Raji (cell line): ENCODE results near the gene CYP4F3.

Source experiments
- POLR2A ChIP-seq: IDR thresholded peaks from 2 replicates; pipeline ENCODE4 v1.6.1; 2011; ENCODE audit warnings: low read depth, low read length, control low read depth; ENCODE audit not compliant: insufficient read depth

Gene CYP4F3

DNA sequence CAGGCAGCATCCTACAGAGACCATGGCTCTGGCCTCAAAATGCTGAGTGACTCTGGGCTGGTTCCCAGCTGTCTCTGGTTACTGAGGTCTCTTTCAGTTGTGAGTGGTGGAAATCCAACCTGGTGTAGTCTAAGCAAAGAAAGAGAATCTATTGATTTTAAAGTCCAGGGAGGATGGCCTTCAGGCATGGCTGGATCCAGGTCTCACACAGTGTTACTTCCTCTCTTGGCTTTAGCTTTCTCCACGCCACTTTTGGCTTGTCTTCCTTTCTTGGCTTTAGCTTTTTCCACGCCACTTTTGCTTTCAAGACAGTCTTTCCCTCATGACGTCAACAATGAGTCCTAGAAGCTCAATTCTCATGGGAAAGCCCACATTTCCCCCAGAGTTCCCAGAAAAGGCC, 4.1 kb downstream of the CYP4F3 start:
- no peak for TF ChIP-seq POLR2A

DNA sequence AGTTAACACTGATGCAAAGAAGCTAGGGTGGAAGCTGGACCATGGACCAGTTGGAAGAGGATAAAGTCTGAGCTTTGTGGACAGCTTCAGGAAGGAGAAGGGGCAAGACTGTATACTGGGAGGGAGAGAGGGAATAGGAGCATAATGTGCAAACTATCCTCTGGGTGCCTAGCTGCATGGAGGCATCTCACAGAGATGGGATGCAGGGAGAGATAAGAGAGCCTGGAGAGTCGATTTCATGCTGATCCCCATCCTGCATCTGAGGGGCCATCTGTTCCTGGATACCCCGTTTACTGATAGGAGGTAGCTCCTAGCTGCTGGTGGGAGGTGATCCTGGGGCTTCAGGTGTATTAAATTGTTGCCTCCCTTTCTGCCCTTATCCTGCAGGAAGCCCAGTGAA, 8.8 kb downstream of the CYP4F3 start:
- no peak for TF ChIP-seq POLR2A

DNA sequence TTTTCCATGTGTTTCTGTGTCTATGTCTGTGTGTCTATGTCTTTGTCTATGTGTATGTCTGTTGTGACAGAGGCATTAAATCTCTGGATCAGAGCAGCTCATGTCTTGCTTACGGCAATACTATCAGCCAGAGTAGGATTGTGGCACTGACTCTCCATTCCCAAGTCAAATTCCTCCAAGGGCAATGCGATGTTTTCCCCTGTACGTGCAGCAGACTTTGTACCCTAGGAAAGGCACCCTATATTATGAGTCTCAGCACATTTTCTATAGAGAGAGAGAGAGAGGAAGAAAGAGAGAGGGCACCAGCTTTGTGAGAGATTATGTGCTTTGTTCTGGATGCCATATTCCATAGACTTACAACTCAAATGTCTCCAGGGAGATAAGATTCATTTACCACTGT, 11.1 kb downstream of the CYP4F3 start:
- TF ChIP-seq POLR2A = no peak

DNA sequence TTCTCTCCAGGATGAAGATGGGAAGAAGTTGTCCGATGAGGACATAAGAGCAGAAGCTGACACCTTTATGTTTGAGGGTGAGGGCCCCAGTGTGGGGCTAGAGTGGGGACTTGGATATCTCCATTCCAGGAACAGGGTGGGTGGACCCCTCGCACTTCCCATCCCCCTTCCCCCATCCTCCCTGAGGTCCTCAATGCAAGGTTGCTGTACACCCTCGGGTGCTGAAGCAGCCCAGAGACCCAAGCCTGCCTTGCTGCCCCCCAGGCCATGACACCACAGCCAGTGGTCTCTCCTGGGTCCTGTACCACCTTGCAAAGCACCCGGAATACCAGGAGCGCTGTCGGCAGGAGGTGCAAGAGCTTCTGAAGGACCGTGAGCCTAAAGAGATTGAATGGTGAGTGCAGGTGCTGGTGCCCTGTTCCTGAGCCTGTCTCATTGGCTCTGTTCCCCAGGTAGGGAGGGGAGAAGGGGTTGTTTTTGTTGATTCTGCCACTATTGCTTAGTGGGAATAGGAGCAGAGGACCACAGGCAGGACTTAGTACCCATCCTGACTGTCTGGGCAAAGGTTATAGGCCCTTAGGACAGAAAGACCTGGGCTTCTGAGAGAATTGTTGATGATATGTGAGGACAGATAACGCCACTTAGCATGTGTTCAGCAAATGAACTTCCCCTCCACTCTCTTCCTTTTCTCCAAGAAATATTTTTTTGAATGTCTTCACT, 12.0 kb downstream of the CYP4F3 start:
- TF ChIP-seq POLR2A = no peak

DNA sequence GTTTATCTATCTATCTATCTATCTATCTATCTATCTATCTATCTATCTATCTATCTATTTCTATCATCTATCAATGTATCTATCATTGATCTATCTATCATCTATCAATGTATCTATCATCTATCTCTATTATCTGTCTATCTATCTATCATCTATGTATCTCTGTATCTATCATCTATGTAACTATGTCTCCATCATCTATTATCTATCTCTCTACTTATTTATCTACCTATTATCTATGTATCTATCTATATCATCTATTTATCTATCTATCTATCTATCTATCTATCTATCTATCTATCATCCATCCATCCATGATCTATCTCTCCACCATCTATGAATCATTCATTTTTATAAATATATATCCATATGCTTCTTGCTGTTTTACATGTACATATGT, 15.8 kb downstream of the CYP4F3 start:
- no peak for TF ChIP-seq POLR2A

DNA sequence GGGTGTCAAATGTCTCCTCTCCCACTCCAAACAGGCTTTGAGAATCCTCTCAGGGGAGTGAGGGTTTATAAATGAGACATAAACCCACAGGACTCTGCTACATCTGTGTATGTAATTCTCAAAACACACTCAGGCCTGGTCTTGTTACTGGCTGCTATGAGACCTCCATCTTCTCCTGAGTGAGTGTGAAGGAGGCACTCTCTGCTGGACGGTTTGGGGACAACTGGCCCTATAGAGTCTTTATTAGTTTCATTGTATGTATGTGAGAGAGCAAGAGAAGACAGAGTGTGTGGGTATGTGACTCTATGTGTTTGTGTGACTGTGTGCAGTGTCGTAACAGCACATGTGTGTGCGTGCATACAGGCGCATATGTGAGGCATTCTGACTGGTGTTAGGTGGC, 22.6 kb downstream of the CYP4F3 start:
- TF ChIP-seq POLR2A = no peak

DNA sequence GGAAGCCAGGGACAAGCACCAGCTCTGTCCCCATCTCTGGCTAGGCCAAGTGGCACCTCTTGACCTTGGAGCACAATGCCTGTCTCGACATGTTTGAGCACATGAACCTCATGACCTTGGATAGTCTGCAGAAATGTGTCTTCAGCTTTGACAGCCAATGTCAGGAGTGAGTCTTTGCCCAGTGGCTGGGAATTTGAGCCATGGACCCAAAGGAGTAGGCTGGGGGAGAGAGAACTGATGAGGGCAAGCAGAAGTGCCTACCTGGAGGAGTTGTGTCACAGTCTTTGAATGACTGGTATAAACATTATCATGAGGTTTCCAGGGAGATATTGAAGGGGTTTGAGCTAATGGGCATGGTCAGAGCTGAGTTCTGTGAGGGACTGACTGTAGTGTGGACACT, 25.5 kb downstream of the CYP4F3 start:
- TF ChIP-seq POLR2A = no peak

DNA sequence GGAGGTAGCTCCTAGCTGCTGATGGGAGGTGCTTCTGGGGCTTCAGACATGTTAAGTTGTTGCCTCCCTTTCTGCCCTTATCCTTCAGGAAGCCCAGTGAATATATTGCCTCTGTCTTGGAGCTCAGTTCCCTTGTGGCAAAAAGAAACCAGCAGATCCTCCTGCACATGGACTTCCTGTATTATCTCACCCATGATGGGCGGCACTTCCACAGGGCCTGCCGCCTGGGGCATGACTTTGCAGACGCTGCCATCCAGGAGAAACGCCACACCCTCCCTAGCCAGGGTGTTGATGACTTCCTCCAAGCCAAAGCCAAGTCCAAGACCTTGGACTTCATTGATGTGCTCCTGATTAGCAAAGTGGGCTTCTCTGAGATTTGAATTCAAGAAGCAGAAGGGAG, 26.2 kb downstream of the CYP4F3 start:
- no peak for TF ChIP-seq POLR2A

DNA sequence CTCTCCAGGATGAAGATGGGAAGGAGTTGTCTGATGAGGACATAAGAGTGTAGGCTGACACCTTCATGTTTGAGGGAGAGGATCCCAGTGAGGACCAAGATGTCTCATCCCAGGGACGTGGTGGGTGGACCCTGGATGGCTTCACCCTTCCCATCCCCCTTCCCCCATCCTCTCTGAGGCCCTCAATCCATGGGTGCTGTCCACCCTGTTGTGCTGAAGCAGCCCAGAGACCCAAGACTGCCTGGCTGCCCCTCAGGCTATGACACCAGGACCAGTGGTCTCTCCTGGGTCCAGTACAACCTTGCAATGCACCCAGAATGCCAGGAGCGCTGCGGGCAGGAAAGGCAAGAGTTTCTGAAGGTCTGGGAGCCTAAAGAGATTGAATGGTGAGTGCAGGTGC, 28.7 kb downstream of the CYP4F3 start:
- TF ChIP-seq POLR2A = no peak

DNA sequence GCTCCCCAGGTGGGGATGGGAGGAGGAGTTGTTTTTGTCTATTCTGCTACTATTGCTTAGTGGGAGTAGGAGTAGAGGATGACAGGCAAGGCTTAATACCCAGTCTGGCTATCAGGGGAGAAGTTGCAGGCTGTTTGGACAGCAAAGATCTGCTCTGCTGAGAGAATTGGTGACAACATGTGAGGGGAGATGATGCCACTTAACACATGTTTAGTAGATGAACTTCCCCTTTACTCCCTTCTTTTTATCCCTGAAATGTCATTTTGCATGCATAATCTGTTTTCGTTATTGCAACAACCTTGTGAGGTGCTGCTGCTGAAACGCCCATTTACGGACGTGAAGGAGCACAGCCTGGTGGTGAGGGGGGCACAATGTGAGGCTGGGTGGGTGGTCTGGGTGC, 29.2 kb downstream of the CYP4F3 start:
- no peak for TF ChIP-seq POLR2A

DNA sequence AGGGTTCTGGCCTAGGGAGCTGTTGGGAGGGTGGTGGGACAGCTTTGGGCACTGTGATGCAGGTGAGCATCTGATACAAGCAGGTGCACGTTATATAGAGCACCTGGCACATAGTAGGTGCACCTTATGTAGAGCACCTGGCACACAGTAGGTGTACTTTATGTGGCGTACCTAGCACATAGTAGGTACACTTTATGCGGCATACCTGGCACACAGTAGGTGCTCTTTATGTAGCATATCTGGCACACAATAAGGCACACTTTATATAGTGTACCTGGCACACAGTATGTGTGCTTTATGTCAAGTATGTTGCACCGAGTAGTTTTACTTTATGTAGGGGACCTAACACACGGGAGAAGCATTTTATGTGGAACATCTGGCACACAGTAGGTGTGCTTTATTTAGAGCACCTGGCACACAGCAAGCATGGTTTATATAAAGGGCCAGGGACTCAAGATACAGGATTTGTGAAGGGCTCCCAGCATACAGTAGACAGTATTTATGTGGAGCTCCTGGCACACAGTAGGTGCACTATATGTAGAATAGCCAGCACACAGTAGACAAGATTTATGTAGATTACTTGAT, 30.6 kb downstream of the CYP4F3 start:
- TF ChIP-seq POLR2A = no peak

DNA sequence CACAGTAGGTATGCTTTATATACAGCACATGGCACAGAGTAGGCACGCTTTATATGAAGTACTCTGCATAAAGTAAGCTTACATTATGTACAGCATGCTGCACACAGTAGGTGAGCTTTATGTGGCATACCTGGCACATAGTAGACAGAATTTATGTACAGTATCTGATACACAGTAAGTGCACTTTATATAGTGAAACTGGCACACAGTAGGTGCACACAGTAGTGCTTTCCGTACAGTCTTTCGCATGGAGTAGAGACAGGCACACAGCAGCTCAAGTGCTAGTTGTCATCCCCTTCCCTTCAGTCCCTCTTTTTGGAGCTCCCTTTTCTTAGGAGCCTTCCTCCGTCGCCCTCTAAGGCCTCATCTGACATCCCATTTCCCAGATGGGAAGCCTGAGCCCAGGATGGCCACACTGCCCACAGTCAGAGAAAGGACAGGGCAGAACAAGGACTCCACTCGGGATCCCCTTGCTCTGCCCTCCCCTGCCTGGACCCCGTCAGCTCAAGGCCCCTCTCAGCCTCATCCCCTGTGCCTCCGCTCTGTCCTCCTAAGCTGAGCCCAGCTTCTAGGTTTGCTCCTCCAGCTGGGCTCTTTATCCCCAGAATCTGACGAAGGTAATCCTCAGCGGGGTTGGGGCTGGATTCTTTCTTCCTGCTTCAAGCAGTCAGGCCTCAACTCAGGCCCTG, 31.3 kb downstream of the CYP4F3 start:
- no peak for TF ChIP-seq POLR2A

DNA sequence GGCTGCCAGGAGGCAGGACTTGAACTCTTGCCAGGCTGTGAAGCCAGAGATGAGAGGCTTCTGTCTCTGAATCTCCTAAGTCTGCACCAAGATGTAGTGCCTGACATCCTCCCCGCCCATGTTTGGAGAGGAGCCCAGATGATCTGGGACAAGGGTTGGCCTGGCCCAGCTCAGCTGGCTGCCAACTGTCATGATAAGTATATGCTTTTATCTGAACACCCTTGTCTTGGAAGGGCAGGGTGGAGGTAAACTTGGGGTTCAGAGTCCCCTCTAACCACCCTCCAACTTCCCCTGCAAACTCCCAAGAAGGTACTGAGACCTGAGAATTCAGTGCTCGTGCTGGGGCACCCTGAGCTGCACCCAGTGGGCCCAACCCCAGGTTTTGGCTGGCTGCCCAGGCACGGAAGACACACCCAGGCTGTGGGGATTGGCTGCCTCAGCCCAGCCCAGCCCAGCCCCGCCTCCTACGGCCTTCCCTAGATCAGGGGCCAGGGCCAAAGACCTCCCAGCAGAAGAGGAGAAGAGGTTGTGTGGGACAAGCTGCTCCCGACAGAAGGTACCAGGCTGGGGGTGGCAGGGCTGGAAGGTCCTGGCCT, 32.0 kb downstream of the CYP4F3 start, which contains the start of gene CYP4F12:
Gene CYP4F12 (plus strand): TSS at position 508 of the 596 bp plus-strand sequence. CDS start 443 bp downstream, outside the sequence.
- no peak for TF ChIP-seq POLR2A

DNA sequence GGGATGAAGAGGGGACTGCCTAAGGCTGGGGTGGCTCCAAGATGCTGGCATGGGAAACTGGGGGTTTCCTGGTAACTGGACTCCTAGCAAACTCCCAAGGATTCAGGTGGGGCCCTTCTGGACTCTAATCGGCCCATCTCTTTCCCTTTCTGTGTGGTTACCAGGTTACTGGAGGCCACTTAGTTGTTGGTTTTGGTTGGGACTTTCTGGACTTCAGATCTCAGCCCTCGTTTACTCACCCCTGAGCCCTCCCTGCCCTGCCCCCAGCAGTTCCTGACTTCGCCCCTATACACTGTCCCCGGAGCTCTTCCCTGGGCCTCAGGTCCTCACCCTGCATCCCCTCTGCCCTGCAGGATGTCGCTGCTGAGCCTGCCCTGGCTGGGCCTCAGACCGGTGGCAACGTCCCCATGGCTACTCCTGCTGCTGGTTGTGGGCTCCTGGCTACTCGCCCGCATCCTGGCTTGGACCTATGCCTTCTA, 32.5 kb downstream of the CYP4F3 start:
- no peak for TF ChIP-seq POLR2A

DNA sequence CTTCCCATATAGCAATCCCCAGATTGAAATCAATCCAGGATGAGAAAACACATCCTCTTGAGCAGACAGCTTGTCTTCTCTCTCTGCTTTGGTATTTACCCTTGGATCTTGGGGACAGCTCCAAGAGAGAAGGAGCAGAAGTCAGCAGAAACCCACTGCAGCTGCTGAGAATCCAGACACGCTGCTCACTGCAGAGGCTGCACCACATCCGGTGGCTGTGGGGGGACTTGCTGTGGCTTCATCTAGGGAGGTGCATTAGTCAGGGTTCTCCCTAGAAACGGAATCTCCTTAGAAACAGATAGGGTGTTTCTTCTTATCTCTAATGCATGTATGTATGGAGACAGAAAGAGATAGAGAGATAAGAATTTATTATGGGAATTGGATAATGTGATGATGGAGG, 34.9 kb downstream of the CYP4F3 start:
- no peak for TF ChIP-seq POLR2A

DNA sequence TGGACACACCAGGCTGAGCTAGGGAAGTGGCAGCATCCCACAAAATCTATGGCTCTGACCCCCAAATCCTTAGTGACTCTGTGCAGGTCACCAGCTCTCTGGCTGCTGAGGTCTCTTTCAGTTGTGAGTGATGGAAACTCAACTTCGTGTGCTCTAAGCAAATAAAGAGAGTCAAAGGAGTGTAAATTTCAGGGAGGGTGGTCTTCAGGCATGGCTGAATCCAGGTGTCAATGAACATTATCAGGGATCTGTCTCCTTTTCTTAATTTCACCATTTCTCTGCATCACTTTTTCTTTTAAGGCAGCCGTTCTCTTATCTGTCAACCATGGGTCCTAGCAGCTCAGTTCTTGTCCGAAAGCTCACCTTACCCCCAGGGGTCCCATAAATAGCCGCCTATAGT, 38.4 kb downstream of the CYP4F3 start:
- TF ChIP-seq POLR2A = no peak
